NCI-H446 treated with DMSO at 0.1 percent for 48 hours (cell line): Measurements from ENCODE around the gene AGPS.

Experiments
- DNase-seq: peaks from one replicate; lab custom pipeline; 2025; lab: John Stamatoyannopoulos, UW

AGPS gene

GRCh38 chr2:177589186-177589585 is 196.6 kb downstream of the AGPS start:
- DNase-seq = no peak

- no peak for DNase-seq
Observed at GRCh38 chr2:177592397-177592796, 199.8 kb downstream of the AGPS start.

DNA sequence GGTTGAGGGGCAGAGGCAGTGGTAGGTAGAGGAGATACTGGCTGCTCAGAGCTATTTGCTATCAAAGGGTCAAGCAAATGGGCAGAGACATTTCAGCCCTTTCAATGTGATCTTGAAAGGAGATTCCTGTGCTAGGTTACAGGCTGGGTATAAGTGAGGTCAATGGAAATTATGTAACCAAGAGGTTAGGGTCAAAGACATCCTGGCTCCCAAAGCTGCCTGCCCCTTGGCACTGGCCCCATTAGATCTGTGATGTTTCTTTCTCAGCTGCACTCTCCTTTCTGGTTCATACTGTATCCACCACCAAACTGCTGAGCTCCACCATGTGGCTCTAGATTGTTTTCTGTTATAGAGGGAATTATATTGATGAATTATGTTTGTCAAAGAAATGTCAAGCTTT is 200.4 kb downstream of the AGPS start:
- DNase-seq = no peak

- no peak for DNase-seq
Observed at GRCh38 chr2:177593402-177593801, 200.8 kb downstream of the AGPS start.
